NK-92 (cell line): ENCODE data around the gene ZBTB18.
"Not testable (repeated sequence)": the region's sequence is repeated elsewhere in the genome, so short reads cannot be mapped to it uniquely, and the experiment has no call there.

Experiments used
- DNase-seq: peaks from one replicate; lab custom pipeline; 2025; ENCODE audit not compliant: unreplicated experiment; lab: John Stamatoyannopoulos, UW

The ZBTB18 gene

DNA sequence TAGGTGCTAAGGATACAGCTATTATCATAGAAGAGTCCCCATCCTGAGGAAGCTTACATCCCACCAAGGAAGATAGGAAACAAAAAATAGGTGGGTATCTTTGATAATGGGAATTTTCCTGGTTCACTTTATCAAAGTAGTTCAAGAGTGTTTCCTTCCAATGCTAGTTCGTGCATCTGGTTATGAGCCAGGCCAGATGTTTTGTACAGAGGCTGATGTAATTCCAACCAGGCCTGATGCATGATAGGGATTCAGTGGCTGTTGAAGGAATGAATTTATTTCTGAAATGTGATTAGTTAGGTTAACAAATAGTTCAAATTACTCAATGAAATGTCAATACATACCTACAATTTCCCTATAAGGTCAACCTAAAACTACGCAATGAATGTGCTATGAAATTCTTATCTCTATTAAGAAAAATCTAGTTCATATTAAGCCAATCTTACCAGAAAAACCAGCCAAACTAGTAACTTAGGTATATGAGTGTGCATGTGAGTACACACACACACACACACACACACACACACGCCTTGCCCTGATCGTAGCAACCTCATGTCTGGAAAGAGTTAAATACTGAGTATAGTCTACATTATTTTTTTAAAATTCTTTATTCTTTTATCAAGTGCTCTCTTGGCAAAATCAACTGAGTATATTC lies 9.5 kb upstream of the ZBTB18 start:
- no peak for DNase-seq

DNA sequence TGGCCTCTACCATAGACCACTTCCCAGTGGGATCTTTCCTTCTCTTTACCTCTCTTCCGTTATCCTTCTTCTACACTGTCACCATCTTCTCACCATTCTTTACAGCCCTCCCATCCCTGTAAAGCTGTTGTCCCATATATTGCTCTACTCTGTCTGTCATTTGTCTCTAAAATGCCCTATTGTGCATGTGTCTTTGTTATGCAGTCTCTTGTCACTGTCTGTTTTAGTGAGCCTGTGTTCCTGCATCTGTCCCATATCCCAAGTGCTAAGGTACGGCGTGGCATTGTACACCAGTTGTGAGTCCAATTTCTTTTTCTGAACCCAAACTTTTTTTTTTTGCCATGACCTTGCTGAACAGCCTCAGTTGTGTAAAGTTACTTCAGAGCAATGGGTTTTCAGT lies 8.8 kb upstream of the ZBTB18 start:
- no peak for DNase-seq

DNA sequence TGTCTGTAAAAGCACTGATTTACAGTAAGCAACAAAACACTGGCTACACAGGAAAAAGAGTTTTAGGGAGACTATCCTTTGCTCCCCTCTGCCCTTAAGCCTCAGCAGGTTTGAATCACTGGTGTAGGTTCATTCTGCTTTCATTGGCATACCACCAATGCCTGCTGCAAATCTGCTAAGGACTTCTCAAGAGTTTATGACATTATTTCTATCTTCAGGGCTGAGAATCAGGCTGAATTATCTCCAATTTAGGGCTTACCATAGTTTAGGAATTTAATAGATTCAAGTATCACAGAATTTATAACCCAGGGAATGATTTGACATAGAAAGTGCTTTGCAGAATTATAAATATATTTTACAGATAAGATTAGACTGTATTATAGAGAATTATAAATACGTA lies 6.7 kb upstream of the ZBTB18 start:
- no peak for DNase-seq

DNA sequence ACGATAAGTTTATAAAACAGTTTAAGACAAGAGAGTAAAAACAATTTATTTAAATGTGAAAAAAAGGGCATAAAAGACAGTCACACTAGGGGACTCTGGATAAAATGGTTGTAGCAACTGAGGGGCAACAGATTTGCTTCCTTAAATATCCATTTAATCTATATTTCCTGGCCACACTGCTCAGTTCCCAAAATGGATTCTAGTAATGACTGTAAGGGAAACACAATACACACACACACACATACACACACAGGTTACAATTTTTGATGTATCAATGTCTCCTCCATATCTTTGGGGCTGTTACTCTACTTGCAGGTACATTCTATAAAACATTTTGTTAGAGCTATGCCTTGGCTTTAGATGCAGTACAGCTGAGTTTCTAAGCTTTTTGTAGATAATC lies 4.8 kb upstream of the ZBTB18 start:
- DNase-seq = not testable (repeated sequence)

DNA sequence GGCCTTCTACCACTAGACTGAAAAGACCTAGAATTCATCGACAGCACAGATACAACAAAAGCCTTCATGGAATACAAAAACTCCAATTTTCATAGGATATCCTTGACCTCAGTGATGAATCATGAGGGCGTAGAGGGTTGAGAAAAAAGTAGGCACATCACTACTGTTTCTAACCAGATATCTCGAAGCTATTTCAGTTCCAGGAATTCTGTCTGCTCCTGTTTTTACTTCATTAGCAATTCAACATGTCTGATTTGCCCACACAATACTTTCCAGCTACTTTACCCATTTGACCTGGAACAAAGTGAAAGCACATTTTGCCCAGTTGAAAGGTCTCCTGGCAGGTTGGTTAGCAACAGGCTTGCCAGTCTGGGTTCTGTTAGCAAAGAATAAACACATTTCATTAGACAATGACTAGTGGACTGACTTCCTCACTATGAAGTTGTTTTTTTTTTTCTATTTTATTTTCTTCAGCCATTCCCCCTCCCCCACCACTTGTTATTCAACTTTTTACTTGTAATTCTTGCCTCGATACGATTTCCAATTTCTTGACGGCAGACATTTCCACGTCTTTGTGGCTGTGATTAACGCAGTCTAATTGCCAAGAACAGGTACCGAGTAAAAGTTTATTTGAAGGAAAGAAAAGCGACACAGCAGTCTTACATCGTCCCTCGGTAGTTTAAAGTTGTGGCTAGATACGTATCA lies 4.0 kb upstream of the ZBTB18 start:
- DNase-seq = no peak

DNA sequence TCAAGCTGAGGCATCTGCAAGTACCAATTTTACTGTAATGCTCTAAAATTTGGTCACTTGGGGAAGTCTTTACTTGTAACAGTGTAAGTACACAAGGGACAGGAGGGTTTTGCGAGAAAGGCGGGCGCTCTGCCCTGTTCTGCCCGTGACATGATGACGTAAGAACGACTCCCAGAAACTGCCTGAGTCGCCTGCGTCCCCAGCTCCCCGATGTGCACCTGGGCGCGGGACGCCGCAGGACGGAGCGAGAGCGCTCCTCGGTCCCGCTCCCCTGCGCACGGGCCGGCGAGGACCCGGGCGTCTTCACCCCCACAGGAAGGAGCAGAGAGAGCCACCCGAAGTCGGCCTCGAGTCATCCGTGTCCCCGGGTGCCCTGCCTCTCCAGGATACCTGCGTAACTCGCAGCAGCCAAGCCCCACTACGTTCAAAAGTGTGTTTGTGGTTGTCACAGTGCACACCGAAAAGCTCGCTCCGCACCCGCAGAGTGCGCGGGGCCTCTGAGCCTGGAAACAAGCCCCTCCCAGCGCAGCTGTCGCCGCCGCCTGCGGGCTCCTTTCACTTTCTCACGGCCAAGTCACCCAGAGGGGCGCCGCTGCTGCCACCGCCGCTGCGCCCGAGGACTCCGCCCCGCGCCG lies 3.3 kb upstream of the ZBTB18 start:
- no peak for DNase-seq

DNA sequence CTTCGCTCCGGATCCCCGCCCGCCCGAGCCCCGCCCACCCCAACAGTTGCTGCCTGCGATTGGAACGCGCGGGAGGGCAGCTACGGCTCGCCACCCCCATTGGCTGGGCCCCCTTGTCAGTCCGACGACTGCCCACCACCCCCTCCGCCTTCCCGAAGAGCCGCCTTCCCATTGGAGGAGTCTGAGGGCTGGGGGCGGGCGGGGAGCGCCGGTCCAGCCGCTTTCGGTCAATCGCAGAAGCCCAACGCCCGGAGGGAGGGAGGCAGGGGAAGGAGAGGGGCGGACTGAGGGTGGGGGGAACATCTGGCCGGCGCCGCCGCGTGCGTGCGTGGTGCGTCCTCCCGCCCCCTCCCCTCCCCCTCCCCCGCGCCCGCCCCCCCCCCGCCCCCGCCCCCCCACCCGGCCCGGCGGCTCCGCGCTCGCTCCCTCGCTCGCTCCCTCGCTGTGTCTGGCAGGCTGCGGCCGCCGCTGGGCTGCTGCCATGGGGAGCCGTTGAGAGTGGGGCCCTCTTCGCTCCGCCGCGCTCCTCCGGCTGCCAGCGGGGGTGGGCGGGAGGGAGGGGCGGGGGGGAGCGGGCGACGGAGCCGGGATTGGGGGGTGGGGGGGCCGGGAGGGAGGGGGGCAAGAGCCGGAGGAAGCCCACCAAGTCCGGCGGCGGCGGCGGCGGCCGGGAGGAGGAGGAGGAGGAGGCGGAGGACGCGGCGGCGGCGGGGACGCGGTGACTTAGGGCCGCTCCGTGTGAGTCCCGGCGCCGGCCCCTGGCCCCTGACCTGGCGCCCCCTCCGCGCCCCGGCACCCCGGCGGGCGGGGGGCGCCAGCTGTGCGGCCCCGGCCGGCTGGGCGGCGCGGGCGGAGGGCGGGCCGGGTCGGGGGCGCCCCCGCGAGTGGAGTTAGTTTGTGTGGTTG lies 2.6 kb upstream of the ZBTB18 start:
- peak; percentile 90 for DNase-seq

DNA sequence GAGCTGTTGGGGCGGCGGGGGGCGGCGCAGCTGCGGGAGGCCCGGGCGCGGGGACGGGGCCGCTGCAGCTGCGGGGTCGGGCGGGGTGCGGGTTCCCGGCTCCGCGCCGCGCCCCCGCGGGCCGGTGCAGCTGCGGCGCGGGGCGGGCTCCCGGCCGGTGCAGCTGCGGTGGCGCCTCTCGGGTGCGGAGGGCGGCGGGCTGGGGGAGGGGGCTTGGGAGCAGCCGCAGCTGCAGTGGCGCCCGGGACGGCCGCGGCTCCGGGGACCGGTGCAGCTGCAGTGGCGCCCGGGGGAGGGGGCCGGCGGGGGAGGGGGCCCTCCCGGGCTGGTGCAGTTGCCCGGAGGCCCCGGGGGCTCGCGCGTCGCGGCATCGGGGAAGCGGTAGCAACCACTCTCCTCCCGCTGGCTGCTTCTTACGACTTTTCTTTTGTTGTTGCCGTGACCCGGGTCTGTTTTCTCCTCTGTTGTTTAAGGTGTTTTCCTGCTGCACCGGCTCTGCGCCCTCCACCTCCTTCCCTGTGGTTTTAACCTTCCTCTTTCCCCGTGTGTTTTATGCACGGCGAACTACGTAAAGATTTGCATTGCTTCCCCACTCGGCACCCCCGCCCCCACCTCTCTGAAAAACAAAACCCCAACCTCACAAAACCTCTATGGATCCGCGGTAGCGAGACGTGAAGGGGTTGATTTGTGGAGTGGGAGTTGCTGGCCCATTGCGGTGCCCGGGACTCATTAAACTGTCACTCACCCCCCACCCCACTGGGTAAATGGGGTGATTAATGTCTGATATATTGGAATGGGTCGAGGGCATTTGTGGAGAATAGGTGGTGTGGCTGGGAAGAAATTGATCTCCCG lies 1.7 kb upstream of the ZBTB18 start:
- DNase-seq = no peak

DNA sequence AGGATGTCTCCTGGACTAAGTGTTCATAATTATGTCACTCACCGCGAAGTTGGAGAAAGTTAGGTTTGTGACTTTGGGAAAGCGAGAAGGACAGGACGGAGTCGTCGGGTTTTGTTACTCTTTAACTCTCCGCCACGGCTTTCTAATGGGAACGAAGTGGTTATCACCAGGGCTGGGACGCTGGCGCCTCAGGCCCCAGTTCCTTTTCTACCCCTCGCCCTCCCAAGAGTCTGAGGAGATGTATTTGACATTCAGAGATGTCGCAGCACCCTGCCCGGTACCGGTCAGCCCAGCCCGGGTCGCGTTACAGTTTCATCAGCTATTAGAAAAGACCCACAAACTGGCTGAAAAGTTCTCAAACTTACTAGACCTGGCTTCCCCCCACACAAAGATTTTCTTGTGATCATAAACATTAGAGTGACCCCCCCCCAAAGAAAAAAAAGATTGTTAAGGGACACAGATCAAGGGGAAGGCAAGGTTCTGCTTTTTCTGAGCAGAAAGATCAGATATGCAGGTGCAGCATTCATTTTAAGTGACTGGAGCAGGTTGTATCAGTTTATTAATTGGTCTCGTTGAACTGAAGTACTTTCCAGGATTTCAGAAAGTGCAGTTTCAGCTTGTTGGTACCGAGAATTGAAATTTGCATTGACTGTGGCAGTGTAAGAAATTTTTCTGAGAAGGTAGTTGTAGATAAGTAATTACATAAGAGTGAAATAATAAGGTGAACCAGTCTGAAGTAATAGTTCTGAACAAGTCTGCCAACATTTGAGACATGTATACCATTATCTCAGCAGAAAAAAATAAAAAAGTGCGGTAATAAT lies 859 bp upstream of the ZBTB18 start:
- no peak for DNase-seq

DNA sequence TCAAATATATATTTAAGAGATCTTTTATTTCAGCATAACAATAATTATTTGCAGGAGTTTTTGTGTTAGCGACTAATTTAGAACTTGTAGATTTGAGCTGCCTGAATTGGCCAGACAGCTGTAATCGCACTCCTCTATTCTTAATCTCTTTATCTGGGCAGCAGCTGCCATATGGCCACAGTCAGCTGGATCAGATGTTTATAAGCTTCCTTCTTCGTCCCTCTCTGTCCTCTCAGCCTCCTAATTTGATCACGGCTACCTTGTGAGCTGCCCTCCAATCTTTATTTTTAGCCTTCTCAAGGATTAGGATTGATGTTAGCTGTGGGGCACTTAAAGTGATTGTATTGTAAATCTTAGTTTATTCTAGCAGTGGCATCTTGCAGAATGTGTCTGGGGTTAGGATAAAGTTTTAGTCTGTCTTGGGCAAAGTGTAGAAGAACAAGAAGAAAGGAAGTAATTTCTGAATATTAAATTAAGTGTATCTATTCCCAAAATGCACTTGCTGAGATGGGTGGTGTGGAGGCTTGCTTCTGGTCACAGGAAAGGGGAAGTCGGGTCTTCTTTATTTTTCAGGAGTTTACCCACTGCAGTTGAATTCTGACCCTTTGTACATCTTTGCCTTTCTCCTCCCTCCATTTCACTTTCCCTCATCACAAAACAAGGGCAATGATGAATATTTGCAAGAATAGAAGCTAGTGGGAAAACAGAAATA lies 1.1 kb downstream of the ZBTB18 start:
- no peak for DNase-seq

DNA sequence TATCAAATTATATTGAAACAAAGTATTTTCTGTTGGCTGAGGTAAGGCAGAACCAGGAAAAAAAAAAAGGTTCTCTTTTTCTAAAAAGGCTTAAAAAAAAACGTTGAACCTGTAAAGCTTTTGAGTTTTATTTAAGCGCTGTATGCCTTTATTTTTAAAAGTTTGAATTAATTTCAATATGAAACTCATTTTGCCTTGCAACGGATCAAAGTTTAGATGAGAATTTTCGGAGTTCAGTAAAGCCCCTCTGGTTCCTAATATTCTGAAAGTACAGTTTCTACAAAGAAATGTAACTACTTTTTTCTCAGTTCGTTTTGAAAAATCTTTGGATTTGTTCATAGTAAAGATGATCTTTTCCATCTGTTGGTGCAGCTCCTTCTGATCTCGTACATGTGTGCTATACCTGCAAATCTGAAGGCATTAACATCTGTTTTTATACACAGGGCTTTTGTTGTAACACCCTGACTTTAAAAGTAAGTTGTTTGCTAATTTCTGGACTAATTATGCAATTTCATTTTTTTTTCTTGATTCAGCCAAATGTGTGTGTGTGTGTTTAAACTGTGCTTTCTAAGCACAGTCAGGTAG lies 1.7 kb downstream of the ZBTB18 start:
- no peak for DNase-seq

DNA sequence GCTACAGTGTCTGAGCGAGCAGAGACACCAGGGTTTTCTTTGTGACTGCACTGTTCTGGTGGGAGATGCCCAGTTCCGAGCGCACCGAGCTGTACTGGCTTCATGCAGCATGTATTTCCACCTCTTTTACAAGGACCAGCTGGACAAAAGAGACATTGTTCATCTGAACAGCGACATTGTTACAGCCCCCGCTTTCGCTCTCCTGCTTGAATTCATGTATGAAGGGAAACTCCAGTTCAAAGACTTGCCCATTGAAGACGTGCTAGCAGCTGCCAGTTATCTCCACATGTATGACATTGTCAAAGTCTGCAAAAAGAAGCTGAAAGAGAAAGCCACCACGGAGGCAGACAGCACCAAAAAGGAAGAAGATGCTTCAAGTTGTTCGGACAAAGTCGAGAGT lies 2.7 kb downstream of the ZBTB18 start:
- DNase-seq = no peak

DNA sequence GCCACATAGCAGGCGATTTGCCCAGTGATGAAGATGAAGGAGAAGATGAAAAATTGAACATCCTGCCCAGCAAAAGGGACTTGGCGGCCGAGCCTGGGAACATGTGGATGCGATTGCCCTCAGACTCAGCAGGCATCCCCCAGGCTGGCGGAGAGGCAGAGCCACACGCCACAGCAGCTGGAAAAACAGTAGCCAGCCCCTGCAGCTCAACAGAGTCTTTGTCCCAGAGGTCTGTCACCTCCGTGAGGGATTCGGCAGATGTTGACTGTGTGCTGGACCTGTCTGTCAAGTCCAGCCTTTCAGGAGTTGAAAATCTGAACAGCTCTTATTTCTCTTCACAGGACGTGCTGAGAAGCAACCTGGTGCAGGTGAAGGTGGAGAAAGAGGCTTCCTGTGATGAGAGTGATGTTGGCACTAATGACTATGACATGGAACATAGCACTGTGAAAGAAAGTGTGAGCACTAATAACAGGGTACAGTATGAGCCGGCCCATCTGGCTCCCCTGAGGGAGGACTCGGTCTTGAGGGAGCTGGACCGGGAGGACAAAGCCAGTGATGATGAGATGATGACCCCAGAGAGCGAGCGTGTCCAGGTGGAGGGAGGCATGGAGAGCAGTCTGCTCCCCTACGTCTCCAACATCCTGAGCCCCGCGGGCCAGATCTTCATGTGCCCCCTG lies 3.3 kb downstream of the ZBTB18 start:
- no peak for DNase-seq

DNA sequence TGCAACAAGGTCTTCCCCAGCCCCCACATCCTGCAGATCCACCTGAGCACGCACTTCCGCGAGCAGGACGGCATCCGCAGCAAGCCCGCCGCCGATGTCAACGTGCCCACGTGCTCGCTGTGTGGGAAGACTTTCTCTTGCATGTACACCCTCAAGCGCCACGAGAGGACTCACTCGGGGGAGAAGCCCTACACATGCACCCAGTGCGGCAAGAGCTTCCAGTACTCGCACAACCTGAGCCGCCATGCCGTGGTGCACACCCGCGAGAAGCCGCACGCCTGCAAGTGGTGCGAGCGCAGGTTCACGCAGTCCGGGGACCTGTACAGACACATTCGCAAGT lies 3.8 kb downstream of the ZBTB18 start:
- DNase-seq = no peak

DNA sequence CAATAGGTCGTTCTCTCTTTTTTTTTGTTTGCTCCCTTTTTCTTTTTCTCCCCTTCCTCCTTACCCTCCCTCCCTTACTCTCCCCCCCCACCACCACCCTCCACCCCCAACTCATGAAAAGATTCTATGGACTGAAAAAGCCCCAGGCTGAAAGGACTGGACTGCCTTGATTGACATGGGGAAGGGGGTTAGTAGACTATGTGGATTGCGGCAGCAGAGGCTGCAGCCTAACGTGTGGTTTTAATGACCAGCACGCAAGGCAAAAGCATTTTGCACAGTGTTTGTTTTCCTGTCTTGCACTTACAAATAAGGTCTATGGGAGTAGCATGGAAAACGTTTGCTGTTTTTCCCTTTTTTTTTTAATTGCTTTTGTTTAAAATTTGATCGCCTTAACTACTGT lies 5.5 kb downstream of the ZBTB18 start:
- DNase-seq = no peak

DNA sequence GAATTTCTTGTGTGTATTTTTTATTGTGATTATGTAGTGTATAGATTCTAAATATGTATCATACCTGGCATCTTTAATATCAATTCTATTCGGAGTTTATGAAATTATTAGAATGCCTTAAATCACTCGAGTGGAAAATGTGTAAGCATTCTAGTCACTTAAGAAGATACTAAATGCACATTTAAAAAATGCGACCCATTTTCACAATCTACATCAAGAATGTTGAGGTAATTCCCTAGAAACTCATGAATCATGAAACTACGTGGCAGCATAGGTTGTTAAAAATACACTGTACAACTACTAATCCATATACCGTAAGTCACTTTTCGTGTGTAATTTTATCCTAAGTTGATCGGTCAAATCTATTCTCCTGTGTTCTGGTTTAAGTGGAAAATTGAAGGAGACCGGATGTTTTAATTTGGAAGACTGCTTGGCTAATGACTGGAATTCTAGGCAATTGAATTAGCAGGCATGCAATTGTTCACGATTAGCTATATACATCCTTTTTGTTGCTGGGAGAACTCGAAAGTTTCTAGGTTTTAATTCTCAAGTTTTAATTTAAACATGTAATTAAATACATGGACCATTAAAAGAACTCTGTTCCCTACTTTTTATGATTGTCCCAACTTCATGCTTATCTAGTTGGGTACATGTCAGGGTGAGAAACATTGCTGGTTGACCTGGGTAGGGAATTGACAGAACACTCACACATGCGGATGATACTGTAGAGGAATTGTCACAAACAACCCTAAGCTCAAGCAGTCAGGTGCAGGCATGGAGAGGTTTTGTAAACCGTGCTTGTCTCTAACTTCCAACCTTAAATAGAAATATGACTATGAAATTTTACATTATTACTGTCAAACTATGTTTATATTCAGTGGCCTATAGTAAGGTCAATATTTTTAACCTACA lies 6.6 kb downstream of the ZBTB18 start:
- no peak for DNase-seq

DNA sequence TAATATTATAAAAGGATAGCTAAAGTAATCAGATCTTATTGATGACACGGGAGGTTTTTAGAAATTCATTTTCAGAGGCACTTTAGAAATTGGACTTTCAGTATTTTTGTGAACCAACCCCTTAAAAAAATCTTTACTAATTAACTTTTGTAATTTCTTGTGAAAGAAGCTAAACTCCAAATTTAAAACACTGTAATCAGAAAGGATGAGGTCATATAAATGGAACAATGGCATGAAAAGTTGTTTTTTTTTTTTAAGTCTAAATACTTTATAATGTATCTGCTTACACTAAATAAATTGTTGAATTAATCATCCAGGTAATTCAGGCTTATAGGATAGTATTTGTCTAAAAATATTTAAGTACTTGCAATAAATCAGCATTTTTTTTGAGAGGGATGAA lies 9.0 kb downstream of the ZBTB18 start:
- DNase-seq = no peak
